Measurements from ENCODE around the gene OFD1.

The OFD1 gene

DNA sequence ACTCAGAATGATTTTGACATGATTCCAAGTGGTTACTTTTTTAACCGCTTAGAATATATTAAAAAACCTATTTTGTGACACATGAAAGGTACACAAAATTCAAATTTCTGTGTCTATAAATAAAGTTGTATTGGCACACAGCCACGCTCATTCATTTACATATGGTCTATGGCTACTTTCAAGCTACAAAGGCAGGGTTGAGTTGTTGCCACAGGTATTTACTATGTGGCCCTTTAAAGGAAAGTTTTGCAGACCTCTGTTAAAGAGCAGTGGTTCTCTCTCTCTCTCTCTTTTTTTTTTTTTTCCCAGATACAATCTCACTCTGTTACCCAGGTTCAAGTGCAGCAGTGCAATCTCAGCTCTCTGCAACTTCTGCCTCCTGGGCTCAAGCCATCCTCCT is 59.3 kb downstream of the OFD1 start:
- no peak for DNase-seq (ENCODE audit: low read depth in 2 of 2)

DNA sequence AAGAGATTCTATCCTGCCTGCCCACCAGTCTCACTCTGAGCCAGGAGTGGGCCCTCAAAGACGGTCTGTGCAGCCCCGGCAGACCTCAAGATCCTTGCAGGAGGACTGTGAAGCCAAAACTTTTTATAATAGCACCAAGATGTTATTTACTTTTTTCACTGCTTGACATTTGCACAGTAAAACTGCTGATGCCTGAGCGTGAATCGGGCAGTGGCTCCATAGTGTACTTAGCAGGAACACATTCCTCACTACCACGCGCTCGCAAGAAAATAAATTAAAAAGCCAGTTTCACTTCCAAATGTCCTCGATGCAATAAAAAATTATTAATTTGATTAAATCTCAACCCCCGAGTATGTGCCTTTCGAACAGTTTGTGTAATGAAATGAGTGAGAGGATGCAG is 59.9 kb downstream of the OFD1 start:
- DNase-seq (ENCODE audit: low read depth in 2 of 2) = no peak

DNA sequence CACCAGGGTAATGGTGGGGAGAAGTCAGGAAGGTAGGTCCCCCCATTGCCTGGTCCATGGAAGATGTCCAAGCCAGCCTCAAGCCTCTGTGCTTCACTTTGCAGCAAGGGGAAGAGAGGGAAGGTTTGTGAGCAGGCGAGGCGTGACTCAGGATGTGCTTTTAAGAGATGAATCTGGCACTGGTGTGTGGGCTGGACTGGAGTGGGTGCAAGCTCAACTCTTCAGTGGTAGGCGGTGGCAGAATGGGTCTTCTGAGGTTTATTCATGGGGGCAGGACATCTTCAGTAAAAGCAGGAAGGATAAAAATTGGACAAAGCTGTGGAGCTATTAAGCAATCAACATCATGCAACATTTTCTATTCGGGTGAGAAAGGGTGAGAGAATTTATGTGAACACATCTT is 63.0 kb downstream of the OFD1 start:
- DNase-seq (ENCODE audit: low read depth in 2 of 2) = no peak

DNA sequence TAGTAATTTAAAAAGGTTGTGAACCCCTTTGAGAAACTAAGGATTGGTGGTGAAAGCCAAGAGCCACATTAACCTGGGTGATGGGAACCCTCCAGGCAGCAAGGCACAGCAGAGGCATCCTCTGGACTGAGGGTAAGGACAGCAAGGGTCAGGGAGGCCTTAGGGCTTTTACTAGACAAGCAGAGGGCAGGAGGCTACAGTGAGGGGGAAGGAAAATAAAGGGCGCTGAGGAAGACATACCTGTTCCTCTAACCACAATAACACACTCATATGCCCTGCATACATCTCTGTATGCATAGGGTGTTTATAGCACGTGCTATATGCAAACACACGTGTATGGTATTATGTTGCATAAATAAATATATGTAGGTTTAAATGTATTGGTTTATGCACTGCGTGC is 63.6 kb downstream of the OFD1 start:
- no peak for DNase-seq (ENCODE audit: low read depth in 2 of 2)

DNA sequence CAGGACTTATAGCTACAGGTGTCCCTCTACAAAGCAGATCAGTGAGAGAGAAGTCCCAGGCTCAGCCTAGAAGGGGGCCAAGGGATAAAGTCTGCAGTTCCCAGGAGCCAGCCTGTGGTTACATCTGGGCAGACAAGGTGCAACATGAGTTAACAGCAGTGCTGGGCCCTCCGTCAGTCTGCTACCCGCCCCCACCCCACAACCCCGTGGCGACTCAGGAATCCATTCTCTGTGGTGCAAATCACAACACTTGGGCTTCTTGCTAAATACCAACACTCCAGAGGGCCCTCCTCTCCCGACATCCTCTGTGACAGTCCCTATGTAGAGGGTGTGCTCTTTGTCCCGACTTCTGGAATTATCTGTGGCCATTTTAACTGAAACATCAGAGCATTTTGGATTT is 68.6 kb downstream of the OFD1 start:
- DNase-seq (ENCODE audit: low read depth in 2 of 2) = no peak

DNA sequence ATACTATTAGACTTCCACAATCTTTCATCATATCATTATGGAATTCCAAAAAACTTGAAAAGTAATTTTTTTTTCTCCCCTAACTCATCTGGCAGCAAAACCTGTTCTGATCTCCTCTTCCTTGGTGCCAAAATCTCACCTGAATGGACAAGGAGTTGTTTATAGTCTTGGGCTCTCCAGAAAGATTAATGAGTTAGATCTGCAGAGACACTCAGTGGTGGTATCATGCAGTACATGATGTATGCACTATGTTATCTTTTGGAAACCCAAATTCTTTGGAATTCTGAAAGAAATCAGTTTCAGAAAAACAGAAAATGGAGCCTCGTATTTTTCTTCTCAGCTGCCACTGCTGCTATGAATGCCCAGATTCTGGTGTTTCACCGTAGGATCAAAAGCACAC is 70.7 kb downstream of the OFD1 start:
- DNase-seq (ENCODE audit: low read depth in 2 of 2) = no peak

DNA sequence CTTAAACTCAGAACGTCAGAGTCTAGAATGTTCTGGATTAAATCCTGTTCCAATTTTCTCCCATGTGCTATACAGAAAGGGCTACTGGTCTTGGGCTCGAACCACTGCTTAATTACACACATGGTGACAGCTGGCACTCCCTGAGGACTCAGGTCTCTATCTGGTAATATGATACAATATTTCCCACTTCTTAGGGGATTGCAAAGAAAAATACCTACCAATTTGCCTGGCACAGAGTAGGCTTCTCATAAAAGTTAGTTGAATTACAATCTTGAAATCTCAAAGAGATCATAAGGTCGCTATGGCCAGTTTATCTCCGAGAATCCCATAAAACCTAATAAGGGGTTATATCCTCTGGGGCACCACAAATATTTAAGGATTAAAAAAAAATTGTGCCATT is 73.7 kb downstream of the OFD1 start:
- no peak for DNase-seq (ENCODE audit: low read depth in 2 of 2)

DNA sequence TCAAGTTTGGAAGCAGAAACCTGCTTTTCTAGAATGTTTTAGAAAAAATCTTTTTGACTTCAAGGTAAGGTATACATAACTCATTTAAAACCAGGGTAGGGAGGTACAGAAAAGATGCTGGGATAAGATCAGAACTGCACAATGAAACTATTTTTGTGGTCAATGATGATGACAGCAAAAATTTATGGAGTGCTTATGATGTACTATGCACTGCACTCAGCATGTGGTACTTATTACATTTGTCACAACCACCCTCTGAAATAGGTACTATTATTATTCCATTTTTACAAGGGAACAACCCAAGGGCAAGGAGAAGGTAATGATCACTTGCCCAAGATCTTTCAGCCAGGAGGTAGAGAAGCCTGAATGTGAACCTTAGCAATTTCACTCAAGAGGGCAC is 74.3 kb downstream of the OFD1 start:
- no peak for DNase-seq (ENCODE audit: low read depth in 2 of 2)

DNA sequence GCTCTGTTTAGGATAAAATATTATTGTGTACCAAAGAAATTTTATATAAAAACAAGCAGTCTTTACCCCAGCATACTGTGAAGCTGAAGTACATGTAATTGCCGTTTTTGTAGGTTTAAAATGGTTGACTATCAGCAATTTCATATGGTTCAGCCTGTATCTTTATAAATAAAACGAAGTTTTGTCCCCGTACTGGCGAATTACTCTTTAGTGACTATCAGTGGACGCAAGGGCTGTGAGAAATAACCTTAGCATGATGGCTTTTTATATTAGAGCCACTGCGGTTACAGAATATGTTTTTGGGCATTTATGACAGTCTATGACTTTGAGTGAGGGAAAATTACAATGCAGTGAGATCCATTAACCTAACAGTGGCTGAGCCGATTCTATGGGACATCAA is 81.1 kb downstream of the OFD1 start:
- DNase-seq (ENCODE audit: low read depth in 2 of 2) = no peak

DNA sequence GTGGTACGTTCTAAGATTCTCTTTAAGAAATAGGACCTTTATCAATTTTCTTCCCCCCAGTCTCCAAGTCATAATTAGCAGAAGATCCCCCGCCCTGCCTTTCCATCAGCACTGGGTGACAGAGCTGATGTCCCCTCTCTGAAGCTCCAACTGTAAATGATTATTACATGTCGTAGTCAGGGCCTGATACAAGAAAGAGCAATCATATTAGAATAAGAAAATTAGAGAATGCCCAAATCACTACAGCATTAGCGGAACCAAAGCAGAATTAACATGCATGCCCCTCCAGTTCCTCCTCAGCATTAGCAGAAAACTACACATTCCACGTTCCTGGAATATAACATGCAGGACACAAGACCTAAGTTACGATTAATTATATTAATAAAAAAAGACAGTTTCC is 81.6 kb downstream of the OFD1 start:
- DNase-seq (ENCODE audit: low read depth in 2 of 2) = no peak

DNA sequence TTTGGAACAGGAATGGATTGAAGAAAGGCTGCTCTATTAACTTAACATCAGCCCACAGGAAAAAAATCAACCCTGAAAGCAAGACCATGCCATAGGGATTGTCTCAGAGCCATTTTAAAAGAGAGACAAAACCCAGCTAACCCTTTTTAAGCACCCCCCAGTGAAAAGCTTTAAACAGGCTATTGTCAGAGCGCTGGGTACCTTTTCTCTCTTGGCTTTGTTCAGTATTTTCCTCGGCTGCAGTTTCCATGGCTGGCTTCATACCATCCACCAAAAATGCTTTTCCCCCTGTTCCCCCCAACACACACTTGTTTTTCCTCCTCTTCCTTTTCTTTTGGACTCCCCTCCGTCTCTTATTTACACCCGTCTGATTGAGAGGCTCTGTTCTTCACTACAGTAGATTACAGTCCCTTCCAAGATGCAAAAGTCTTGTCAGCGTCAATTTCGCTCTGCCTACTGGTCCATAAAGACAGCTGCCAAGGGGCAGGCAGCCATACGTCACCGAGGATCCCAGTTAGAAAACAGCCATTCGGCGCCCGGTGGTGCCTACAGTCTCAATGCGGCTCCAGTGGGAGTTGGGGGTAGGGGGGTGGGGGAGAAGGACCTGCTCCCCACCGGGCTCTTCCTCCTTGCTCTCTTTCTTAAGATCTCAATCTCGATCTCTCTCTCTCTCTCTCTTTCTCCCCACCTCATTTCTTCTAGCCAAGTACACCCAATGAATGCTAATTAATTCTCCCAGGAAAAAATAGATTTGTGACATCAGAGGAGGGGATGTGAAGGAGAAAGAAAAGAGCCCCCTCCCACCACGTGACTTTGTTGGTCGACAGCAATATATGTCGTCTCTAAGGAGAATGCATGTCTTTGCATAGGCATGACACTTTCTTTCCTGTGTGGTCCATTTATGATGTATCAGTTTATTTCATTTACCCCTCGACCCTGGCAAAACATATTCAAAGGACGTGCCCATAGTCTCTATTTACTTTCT is 82.4 kb downstream of the OFD1 start, which contains the start of gene GPM6B:
TSS of gene GPM6B (minus strand) at position 451 of the 985 bp plus-strand sequence. CDS start at position 262, 189 bp downstream.
- no peak for DNase-seq (ENCODE audit: low read depth in 2 of 2)
